Parathyroid adenoma (tissue), 2 donors: ENCODE results near the gene MAGI1.

Experiments
- H2AFZ ChIP-seq: fragments of 300-600 bp; sonication (generic); one replicate; pipeline ENCODE4 v1.7.0; 2017; ENCODE audit warnings: antibody characterized with exemption, mild to moderate bottlenecking
- H3K27ac ChIP-seq: fragments of 300-600 bp; sonication (generic); one replicate; pipeline ENCODE4 v1.7.0; 2017
- H3K27me3 ChIP-seq: fragments of 300-600 bp; sonication (generic); one replicate; pipeline ENCODE4 v1.7.0; 2017; ENCODE audit warnings: low read length; ENCODE audit not compliant: control insufficient read depth, insufficient read depth
- H3K36me3 ChIP-seq: fragments of 300-600 bp; sonication (generic); one replicate; pipeline ENCODE4 v1.7.0; 2017; ENCODE audit warnings: low read length; ENCODE audit not compliant: control insufficient read depth, insufficient read depth
- H3K4me1 ChIP-seq: fragments of 300-600 bp; sonication (generic); one replicate; pipeline ENCODE4 v1.7.0; 2017; ENCODE audit warnings: control low read depth
- H3K4me2 ChIP-seq: fragments of 300-600 bp; sonication (generic); one replicate; pipeline ENCODE4 v1.7.0; 2017; ENCODE audit warnings: low read length
- H3K4me3 ChIP-seq: fragments of 300-600 bp; sonication (generic); one replicate; pipeline ENCODE4 v1.7.0; 2017; ENCODE audit warnings: low read depth, low read length
- H3K79me2 ChIP-seq: fragments of 300-600 bp; sonication (generic); one replicate; pipeline ENCODE4 v1.7.0; 2017; ENCODE audit warnings: control low read depth
- H3K9ac ChIP-seq: fragments of 300-600 bp; sonication (generic); one replicate; pipeline ENCODE4 v1.7.0; 2017; ENCODE audit warnings: mild to moderate bottlenecking
- H3K9me3 ChIP-seq: fragments of 300-600 bp; sonication (generic); one replicate; pipeline ENCODE4 v1.7.0; 2017; ENCODE audit warnings: low read length; ENCODE audit not compliant: control insufficient read depth
- TF ChIP-seq, protein P1 (sequence below): fragments of 300-600 bp; sonication (generic); IDR thresholded peaks from one replicate; pipeline ENCODE4 v1.7.0; 2017; ENCODE audit warnings: antibody characterized with exemption, mild to moderate bottlenecking
- donor health status: primary hyperparathyroidism.

The MAGI1 gene

DNA sequence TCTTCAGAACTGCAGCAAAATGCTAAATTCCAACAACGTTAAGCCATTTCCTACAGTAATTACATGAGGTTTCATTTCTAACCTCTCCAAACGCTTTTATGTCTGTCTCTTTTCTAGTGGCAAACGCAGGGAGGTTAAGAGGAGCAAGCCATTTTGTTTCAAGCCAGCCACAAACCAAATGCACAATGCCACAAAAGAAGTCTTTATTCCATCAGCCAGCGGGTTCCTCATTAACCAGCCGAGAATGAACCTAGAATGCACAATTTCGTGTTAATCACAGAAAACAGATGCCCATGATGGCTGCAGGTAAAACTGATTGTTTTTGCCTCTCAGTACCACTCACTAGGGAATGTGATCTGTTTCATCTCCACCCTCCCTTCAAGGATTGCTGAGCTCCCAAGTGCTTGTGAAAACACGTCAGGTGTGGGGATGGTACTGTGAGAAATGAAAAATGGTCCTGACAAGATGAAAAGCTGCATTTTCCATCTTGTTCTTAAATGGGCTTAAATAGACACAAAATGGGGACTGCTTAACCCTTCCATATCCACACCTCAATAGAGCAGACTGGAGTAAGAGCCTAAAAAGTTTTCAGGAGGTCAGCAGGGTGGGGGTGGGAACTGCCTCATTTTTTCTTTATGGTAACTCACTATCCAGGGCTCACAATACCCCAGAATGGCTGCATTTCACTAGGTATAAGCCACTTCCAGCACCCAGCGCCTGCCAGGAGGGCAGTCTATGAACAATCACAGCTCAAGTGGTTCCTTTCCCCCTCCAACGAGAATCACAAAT is 277.1 kb downstream of the MAGI1 start:
- Histone ChIP-seq H3K27me3 (no peaks in the 10 kb centered on the region), H2AFZ (no peak overlapping the region), H3K4me1 (no peaks in the 10 kb centered on the region), H3K9me3 (no peaks in the 10 kb centered on the region), H3K4me3 (no peak overlapping the region), H3K79me2 (no peaks in the 10 kb centered on the region), H3K27ac (no peak overlapping the region), H3K9ac (no peak overlapping the region), H3K4me2 (no peak overlapping the region), H3K36me3 (no peaks in the 10 kb centered on the region)
- TF ChIP-seq, protein P1, sequence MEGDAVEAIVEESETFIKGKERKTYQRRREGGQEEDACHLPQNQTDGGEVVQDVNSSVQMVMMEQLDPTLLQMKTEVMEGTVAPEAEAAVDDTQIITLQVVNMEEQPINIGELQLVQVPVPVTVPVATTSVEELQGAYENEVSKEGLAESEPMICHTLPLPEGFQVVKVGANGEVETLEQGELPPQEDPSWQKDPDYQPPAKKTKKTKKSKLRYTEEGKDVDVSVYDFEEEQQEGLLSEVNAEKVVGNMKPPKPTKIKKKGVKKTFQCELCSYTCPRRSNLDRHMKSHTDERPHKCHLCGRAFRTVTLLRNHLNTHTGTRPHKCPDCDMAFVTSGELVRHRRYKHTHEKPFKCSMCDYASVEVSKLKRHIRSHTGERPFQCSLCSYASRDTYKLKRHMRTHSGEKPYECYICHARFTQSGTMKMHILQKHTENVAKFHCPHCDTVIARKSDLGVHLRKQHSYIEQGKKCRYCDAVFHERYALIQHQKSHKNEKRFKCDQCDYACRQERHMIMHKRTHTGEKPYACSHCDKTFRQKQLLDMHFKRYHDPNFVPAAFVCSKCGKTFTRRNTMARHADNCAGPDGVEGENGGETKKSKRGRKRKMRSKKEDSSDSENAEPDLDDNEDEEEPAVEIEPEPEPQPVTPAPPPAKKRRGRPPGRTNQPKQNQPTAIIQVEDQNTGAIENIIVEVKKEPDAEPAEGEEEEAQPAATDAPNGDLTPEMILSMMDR, result no peak

DNA sequence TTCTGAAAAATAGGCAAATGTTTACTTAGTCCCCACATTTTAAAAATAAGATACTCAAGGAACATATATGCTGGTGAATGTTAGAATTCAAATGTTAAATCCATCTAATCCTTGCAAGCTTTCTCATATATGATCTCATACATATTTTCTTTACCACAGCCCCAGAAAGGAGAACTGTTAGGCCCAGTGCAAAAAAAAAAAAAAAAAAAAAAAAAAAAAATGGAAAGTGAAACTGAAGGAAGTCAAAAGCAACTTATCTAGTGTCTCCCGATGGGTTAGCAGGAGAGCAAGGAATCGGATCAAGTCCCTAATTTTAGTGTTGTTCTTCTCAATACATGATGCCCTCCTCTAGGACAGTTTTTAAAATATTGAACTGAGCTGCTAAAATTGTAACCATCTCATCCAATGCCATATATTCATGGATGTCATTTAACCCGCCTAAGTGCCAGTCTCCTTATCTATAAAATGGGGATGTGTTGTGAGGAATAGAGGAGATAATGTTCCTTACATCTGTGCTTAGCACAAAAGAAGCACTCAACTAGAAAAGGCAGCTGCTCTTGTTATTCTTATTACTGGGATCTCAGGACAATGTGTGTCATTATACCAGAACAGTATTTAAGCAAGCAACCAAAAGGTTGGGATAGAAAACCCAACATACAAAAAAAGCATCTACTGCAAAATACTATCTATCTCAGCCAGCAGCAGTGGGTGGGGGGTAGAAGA is 279.7 kb downstream of the MAGI1 start:
- TF ChIP-seq, protein P1, result no peak
- no peak overlapping the region for H3K4me2 ChIP-seq
- H3K36me3 ChIP-seq, result no peaks in the 10 kb centered on the region
- H3K27ac ChIP-seq, result no peak overlapping the region
- peaks cover 2% of the 10 kb centered on the region for H3K4me1 ChIP-seq
- H2AFZ ChIP-seq, result no peak overlapping the region
- H3K9me3 ChIP-seq, result no peaks in the 10 kb centered on the region
- no peaks in the 10 kb centered on the region for H3K27me3 ChIP-seq
- no peak overlapping the region for H3K9ac ChIP-seq
- H3K4me3 ChIP-seq, result no peak overlapping the region
- H3K79me2 ChIP-seq, result no peaks in the 10 kb centered on the region

DNA sequence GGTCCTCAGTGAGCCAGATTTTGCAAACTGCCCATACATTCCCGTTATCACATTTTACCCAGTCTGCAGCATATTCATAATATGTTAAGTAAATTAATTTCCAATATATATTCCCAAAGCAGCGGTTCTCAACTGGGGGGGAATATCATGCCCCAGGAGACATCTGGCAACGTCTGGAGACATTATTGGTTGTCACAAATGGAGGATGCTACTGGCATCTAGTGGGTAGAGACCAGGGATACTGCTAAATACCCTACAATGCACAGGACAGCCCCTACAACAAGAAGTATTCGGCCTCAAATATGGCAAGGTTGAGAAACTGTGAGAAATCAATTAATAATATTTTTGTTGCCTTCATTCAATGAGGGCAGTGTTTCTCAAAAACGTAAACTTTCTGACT is 280.3 kb downstream of the MAGI1 start:
- peaks cover 2% of the 10 kb centered on the region for H3K4me1 ChIP-seq
- no peaks in the 10 kb centered on the region for H3K9me3 ChIP-seq
- no peak overlapping the region for H3K27ac ChIP-seq
- H3K79me2 ChIP-seq, result no peaks in the 10 kb centered on the region
- H3K4me2 ChIP-seq, result no peak overlapping the region
- no peak overlapping the region for H3K4me3 ChIP-seq
- H2AFZ ChIP-seq, result no peak overlapping the region
- no peaks in the 10 kb centered on the region for H3K36me3 ChIP-seq
- H3K9ac ChIP-seq, result no peak overlapping the region
- H3K27me3 ChIP-seq, result no peaks in the 10 kb centered on the region
- TF ChIP-seq, protein P1, result no peak

DNA sequence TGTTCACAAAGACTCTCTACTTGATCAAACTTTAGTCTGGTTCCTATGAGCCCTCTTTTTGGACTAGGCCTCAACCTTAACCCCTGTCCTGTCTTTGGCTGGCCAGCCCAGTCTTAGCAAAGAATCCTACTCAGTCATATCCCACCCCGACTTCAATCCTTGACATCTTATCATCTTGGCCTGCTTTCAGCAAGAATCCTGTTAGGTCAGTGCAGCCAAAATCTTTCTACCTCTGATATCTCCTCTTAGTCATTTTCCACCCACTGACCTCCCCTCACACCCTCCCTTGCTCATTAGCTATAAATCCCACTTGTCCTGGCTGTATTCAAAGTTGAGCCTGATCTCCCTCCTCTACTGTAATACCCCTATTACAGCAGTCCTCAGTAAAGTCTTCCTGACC is 286.1 kb downstream of the MAGI1 start:
- no peaks in the 10 kb centered on the region for H3K79me2 ChIP-seq
- H3K36me3 ChIP-seq, result no peaks in the 10 kb centered on the region
- no peaks in the 10 kb centered on the region for H3K9me3 ChIP-seq
- no peak overlapping the region for H3K4me3 ChIP-seq
- H3K27ac ChIP-seq, result no peak overlapping the region
- H3K9ac ChIP-seq, result no peak overlapping the region
- H3K27me3 ChIP-seq, result no peaks in the 10 kb centered on the region
- TF ChIP-seq, protein P1, result no peak
- H2AFZ ChIP-seq, result no peak overlapping the region
- peaks cover 2% of the 10 kb centered on the region for H3K4me1 ChIP-seq
- H3K4me2 ChIP-seq, result no peak overlapping the region
